Activated CD4-positive, alpha-beta T cell treated with anti-CD3 and anti-CD28 coated beads for 24 hours (primary cell): Measurements from ENCODE around the gene RAPSN.

Experiments used
- DNase-seq, 2 donors: peaks; one replicate each; pipeline ENCODE4 v3.0.0-alpha.2; 2020; ENCODE audit warnings: low read depth in 2 of 2

RAPSN gene

GRCh38 chr11:47390422-47390760 lies 58.5 kb downstream of the RAPSN start:
- DNase-seq, result no peak

- no peak for DNase-seq
These were observed 59.1 kb downstream of the RAPSN start for GRCh38 chr11:47389577-47390421.

- no peak for DNase-seq
These were observed 60.0 kb downstream of the RAPSN start for GRCh38 chr11:47388697-47389576.

- DNase-seq, result no peak
These were observed 60.8 kb downstream of the RAPSN start for GRCh38 chr11:47387944-47388696.
